Ramos (cell line): ENCODE data around the gene ADAMTSL4.

Experiments
- in situ Hi-C: fragments of 300-500 bp; cut with MboI; formaldehyde crosslinking; loops from one replicate; pipeline ENCODE4 v1.14.3; 2022; ENCODE audit warnings: low sequenced_read_pairs; ENCODE audit not compliant: unreplicated experiment

Gene ADAMTSL4

DNA sequence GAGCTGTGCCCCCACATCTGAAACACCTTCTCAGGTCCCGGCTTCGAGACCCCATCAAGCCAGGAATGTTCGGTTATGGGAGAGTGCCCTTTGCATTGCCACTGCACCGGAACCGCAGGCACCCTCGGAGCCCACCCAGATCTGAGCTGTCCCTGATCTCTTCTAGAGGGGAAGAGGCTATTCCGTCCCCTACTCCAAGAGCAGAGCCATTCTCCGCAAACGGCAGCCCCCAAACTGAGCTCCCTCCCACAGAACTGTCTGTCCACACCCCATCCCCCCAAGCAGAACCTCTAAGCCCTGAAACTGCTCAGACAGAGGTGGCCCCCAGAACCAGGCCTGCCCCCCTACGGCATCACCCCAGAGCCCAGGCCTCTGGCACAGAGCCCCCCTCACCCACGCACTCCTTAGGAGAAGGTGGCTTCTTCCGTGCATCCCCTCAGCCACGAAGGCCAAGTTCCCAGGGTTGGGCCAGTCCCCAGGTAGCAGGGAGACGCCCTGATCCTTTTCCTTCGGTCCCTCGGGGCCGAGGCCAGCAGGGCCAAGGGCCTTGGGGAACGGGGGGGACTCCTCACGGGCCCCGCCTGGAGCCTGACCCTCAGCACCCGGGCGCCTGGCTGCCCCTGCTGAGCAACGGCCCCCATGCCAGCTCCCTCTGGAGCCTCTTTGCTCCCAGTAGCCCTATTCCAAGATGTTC is 4.3 kb downstream of the ADAMTSL4 start:
- in situ Hi-C loops, result no loop called here

DNA sequence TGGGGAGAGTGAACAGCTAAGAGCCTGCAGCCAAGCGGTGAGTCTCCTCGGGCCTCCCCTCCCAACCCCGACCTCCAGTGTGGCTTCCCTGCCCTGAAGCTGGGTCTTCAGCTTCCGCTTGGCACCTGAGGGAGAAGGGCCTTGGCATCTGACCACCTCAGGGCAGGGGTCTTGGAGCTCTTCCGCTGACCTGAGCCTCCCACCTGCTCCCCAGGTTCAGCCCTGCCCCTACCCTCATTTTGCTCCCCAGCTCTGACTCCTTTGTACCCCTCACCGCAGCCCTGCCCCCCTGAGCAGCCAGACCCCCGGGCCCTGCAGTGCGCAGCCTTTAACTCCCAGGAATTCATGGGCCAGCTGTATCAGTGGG is 4.9 kb downstream of the ADAMTSL4 start:
- in situ Hi-C loops, result no loop called here

DNA sequence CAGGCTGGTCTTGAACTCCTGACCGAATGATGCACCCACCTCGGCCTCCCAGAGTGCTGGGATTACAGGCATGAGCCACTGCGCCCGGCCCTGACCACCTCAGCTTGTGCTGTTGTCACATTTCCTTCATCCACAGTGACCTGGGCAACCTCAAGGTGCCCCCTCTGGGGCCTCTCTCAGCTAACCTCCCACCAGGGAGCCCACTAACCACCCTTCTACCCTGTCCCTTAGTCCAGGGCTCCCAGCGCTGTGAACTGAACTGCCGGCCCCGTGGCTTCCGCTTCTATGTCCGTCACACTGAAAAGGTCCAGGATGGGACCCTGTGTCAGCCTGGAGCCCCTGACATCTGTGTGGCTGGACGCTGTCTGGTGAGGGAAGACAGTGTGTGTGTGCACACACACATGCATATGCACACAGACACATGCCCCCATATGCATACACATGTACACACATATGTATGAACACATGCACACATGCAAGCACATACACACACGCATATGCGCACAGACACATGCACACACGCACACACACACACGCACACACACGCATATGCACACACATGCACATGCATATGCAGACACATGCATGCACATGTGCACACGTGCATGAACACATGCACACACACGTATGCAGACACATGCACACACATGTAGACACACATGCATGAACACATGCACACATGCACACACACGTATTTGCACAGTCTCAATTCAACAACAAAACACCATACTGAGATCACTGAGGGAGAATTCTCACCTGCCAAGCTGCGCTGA is 6.2 kb downstream of the ADAMTSL4 start:
- in situ Hi-C loops, result no loop called here

DNA sequence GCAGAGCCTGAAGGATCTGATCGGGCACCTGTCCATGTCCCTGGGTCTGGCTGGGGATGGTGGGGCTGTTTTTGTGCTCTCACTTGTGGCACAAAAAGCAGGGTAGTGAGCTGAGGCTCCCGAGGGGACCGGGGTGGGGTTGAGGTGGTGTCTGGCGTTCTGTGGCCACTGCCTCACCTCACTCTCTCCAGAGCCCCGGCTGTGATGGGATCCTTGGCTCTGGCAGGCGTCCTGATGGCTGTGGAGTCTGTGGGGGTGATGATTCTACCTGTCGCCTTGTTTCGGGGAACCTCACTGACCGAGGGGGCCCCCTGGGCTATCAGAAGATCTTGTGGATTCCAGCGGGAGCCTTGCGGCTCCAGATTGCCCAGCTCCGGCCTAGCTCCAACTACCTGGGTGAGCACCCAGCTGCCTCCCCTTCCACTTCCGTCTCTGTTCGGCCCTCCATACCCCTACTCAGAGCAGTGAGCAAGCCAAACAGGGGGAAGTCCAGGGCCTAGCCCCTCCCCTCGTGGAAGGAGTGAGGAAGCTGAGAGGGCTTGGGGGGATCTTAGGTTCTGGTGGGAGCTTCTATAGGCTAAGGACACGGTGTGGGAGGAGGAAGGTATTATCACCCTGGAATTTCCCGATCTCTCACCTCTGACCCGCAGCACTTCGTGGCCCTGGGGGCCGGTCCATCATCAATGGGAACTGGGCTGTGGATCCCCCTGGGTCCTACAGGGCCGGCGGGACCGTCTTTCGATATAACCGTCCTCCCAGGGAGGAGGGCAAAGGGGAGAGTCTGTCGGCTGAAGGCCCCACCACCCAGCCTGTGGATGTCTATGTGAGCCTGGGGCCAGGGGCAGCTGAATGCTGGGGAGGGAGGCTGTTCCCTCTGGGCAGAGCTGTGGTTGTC is 7.0 kb downstream of the ADAMTSL4 start:
- in situ Hi-C loops, result no loop called here

DNA sequence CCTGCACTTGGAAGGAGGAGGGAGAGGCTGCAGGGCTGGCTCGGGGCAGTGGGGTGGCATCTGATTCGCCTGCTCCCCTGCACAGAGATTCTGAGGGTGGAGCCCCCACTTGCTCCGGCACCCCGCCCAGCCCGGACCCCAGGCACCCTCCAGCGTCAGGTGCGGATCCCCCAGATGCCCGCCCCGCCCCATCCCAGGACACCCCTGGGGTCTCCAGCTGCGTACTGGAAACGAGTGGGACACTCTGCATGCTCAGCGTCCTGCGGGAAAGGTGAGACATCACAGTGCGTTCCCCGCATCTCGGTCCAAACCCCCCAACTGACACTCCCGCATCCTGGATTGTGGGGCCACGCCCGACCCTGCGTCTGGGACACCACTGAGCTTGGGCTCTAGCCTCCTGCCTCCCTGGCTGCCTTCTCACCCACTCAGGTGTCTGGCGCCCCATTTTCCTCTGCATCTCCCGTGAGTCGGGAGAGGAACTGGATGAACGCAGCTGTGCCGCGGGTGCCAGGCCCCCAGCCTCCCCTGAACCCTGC is 7.9 kb downstream of the ADAMTSL4 start:
- in situ Hi-C loops, result no loop called here

DNA sequence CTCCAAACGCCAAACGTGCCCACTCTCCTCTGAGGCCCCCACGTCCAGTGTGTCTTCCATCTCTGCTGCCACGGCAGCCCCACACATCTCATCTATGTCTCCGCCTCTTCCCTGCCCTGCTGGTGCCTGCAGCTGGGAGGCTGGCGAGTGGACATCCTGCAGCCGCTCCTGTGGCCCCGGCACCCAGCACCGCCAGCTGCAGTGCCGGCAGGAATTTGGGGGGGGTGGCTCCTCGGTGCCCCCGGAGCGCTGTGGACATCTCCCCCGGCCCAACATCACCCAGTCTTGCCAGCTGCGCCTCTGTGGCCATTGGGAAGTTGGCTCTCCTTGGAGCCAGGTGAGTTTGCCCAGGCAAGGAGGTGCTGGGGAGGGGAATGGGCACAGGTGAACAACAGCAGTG is 8.6 kb downstream of the ADAMTSL4 start:
- in situ Hi-C loops, result no loop called here

DNA sequence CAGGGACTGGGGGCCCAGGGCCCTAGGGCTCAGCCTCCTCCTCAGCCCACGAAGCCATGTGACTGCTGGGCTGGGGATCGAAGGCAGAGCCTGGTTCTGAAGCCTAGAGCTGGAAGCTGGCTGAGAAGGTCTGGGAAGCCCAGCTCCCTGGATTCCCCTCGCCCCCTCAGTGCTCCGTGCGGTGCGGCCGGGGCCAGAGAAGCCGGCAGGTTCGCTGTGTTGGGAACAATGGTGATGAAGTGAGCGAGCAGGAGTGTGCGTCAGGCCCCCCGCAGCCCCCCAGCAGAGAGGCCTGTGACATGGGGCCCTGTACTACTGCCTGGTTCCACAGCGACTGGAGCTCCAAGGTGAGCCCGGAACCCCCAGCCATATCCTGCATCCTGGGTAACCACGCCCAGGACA is 9.1 kb downstream of the ADAMTSL4 start:
- in situ Hi-C loops, result no loop called here

DNA sequence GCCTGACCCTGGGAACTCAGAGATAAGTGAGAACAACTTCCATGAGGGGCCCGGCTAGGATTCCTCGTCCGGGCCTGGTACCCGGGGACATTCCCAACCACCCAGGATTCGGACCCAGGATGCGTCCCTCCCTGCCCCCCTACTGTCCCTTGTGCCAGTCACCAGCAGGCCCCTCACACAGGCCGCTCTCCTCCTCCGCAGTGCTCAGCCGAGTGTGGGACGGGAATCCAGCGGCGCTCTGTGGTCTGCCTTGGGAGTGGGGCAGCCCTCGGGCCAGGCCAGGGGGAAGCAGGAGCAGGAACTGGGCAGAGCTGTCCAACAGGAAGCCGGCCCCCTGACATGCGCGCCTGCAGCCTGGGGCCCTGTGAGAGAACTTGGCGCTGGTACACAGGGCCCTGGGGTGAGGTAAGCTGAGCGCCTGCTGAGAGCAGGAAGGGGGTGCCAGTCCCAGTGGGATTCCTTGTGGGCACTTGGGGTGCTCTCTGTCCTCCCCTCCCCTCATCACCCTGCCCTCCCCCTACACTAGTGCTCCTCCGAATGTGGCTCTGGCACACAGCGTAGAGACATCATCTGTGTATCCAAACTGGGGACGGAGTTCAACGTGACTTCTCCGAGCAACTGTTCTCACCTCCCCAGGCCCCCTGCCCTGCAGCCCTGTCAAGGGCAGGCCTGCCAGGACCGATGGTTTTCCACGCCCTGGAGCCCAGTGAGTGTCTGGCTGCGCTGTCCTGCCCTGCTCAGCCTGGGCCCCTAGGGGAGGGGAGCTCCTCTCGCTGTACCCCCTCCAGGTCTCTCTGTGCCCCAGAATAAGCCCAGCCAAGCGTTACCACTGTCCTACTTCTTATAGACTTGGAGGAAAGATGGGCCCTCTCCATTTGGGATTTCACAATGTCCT is 9.8 kb downstream of the ADAMTSL4 start:
- in situ Hi-C loops, result no loop called here

DNA sequence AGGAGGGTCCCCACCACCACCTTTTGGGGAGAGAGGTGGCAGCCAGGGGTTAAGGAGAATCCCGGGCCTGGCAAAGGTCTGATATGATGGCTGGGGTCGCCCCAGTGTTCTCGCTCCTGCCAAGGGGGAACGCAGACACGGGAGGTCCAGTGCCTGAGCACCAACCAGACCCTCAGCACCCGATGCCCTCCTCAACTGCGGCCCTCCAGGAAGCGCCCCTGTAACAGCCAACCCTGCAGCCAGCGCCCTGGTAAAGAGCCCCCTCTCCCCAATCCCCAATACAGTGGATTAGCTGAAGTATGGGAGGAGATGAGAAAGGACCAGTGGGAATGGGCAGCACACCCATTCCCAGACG is 10.4 kb downstream of the ADAMTSL4 start:
- in situ Hi-C loops, result loop anchor here (5.0 kb wide), 1 partner anchor 58 kb away; no protein-coding TSS in a partner anchor

DNA sequence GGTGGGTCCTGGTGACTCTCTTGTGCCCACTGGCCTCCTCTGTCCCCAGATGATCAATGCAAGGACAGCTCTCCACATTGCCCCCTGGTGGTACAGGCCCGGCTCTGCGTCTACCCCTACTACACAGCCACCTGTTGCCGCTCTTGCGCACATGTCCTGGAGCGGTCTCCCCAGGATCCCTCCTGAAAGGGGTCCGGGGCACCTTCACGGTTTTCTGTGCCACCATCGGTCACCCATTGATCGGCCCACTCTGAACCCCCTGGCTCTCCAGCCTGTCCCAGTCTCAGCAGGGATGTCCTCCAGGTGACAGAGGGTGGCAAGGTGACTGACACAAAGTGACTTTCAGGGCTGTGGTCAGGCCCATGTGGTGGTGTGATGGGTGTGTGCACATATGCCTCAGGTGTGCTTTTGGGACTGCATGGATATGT is 10.8 kb downstream of the ADAMTSL4 start:
- in situ Hi-C loops, result loop anchor here (5.0 kb wide), 1 partner anchor 57 kb away; no protein-coding TSS in a partner anchor

DNA sequence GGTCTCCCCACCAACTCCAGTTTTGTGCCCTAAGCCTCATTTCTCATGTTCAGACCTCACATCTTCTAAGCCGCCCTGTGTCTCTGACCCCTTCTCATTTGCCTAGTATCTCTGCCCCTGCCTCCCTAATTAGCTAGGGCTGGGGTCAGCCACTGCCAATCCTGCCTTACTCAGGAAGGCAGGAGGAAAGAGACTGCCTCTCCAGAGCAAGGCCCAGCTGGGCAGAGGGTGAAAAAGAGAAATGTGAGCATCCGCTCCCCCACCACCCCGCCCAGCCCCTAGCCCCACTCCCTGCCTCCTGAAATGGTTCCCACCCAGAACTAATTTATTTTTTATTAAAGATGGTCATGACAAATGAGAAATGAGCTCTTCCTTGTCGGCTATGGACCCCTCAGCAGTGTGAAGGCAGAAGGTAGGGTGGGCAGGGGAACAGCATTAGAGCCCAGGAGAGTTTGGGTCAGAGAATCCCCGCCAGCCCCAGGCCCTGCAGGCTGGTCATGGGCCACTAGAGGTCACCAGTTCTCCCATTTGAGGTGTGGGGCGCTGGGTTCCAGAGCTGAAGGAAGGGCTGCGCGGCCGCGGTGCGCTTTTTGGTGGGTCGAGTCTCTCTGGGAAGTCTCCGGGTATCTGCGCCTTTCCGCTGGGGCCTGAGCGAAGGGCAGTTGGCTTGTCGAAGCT is 11.5 kb downstream of the ADAMTSL4 start:
- in situ Hi-C loops, result loop anchor here (5.0 kb wide), 1 partner anchor 57 kb away; no protein-coding TSS in a partner anchor

DNA sequence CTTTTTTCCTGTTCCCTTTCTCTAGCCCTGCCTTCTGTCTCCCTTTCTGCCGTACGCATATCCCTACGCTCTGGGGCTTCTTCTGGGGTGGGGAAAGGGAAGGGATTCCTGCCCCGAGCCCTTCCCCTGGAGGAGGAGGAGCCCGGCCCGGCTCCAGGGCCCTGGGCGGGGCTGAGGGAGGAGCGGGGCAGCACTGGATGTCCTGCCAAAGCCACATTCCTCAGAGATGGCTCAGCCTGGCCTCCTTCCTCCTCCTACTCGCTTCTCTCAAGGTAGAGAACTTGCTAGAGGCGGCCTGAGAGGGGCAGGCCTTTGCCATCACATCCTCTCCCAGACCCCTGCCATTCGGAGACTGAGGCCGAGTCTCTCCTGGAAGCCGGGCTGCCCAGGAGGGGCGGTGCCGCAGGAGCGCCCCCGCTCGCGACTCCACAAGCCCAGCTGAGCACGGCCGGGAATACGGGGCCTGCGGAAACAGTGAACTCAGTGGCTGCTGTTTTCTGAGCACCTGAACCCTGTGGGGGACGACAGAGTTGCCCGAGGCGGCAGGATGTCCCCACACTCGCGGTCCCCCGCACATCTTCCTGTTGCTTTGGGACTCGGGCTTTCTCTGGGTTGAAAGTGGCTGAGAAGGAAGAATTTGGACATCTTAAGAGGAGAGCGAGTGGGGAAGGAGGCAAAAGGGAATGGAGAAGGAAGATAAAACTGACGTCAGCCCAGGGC is 12.2 kb downstream of the ADAMTSL4 start:
- in situ Hi-C loops, result loop anchor here (5.0 kb wide), 1 partner anchor 56 kb away; no protein-coding TSS in a partner anchor

DNA sequence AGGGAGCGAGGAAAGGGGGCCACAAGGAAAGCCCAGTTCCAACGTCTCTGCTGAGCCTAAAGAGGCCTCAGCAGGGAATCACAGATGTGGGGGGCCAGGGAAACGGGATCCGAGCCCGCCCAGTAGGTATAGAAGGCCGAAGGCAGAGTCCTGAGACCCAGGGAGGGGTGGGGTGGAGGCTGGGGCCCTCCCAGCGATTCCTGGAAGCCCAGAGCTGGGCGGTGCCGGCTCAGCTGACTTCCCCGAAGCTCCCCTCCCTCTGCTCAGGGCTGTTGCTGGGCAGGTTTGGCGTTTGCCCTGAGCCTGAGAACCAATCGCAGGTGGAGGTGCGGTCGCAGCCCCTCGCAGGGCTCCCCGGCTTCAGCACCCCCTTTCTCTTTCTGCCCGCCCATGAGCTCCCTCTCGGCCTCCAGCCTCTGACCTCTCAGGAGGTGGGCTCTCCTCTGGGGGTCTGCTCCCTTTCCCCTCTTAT is 12.8 kb downstream of the ADAMTSL4 start:
- in situ Hi-C loops, result loop anchor here (5.0 kb wide), 1 partner anchor 55 kb away; no protein-coding TSS in a partner anchor

DNA sequence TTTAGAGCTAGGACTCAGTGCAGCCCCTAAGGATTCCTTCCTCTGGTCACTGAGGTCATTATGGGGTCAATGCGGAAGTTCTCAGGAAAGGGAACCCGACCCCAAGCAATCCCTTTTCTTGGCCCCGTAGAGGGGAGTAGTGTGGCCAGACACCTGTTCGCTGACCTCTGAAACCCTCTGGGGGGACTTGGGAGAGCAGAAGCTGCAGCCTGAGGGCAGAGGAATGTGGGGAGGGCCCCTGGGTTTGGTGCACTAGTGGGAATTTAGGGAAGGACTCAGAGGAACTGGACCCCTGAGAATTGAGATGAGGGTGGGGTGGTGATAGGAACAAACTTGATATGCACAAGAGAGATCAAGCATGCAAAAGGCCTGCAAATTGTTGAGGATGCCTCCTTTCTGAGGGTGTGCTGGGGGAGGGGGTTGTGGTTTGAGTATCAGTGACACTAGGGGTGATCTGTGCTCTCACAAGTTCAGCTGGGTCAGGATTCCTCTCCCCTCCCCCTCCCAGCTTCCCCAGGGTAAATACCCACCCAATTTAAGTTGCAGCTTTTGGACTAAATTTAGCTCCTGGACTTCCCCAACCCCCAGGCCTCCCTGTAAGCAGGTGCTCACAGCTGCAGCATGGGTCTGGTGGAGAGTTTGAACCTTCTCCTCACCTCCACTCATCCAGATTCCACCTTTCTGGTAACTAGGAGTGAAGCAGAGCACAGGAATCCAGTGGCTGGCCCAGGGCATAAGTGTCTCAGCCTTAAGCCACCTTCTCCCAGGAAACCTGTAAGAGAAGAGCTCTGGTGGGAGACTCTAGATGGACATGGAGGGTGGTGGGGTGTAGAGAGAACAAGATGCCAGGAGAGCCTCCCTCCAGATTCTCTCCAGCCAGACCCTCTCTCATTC is 13.5 kb downstream of the ADAMTSL4 start:
- in situ Hi-C loops, result loop anchor here (5.0 kb wide), 1 partner anchor 55 kb away; no protein-coding TSS in a partner anchor

DNA sequence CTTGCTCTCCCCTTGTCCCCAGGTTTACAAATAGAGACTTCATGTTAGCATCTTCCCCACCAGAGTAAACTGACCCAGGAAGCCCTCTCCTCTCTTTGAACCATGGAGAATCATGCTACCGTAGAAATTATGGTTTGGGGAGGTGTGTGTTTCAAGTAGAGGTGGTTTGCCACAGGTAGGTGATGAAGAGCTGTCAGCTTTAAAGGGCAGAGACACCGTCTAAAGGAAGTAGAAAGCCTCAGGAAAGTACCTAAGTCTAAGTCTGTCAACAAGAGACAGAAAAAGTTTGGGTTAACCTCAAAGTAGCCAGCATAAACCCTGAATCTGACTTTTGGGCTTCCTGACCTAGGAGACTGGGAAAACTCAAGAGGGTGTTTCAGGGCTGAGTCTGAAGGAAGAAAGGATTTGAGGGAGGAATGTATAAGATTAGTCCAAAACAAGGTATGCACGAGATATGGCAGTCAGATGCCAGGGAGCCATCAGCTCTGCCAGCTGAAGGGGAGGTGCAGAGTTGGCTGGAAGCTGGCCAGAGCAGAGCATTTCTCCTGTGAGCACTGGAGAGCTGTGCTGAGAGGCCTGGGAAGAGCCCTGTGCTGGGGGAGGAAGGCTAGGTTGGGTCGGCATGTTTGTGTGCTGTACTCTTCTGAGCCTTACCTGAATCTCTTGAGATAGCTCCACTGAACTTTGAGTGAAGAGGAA is 14.3 kb downstream of the ADAMTSL4 start:
- in situ Hi-C loops, result loop anchor here (5.0 kb wide), 1 partner anchor 54 kb away; no protein-coding TSS in a partner anchor
